K562 (cell line): ENCODE measurements around the gene PPP2R3B. TPM values are rescaled to one million over a fixed set of nuclear protein-coding genes. Genes with fewer than 3 reads are reported as not detected.

Source experiments
- ATAC-seq: fragments of 200-7000 bp; cut with Tn5 transposase; 3 replicates; pipeline ENCODE4 v1.9.1; 2020; ENCODE audit warnings: moderate library complexity
- BruUV-seq: library from RNA; stranded (reverse); fragments of 400-500 nt; replicated peaks from 2 replicates; lab custom pipeline; 2021; lab: Mats Ljungman, UMichigan
- CTCF ChIA-PET: fragments of 300-600 bp; formaldehyde crosslinking; extraction: SDS; loops from one replicate; lab custom pipeline; 2021; ENCODE audit warnings: low intra/inter-chr PET ratio; lab: Yijun Ruan, JAX
- POLR2A ChIA-PET: fragments of 300-600, 350-650 bp; sonication (Branson Sonifier 250); formaldehyde crosslinking; extraction: SDS; loops from one replicate; lab custom pipeline; 2021; ENCODE audit warnings: antibody characterized with exemption, inconsistent platforms; lab: Yijun Ruan, JAX
- DNase-seq, 4 experiments: peaks; one replicate each; pipeline versions ENCODE4 v3.0.0 to v3.0.0-alpha.2; 2011 to 2018; ENCODE audit warnings: low spot score in 3 of 4, mixed read lengths in 3 of 4; ENCODE audit errors: extremely low read depth in 1 of 4
- FAIRE-seq: peaks from 2 replicates; lab custom pipeline; 2011; peaks lifted over from hg19 to GRCh38; lab: Jason Lieb, UNC
- H2AFZ ChIP-seq: 2 replicates; pipeline ENCODE4 v1.6.0; 2011; ENCODE audit warnings: low read depth, low read length, control low read depth, inconsistent platforms
- H3K27ac ChIP-seq: fragments of 200-600 bp; 3 replicates; pipeline ENCODE4 v1.8.0; 2011; ENCODE audit warnings: low read depth, mild to moderate bottlenecking, control low read depth, inconsistent platforms, low read length, moderate library complexity, mixed read lengths; ENCODE audit errors: extremely low read depth
- H3K27me3 ChIP-seq, 2 experiments: fragments of 300-600 bp in 1 of 2; 2 replicates in 1 of 2; 3 replicates in 1 of 2; pipeline versions ENCODE4 v1.6.0 to v1.8.0; 2011; ENCODE audit warnings: inconsistent platforms in 2 of 2, low read length in 2 of 2, mild to moderate bottlenecking in 1 of 2, mixed read lengths in 1 of 2, moderate library complexity in 1 of 2; ENCODE audit not compliant: control insufficient read depth in 2 of 2, insufficient read depth in 2 of 2
- H3K36me3 ChIP-seq: fragments of 300-600 bp; 3 replicates; pipeline ENCODE4 v1.8.0; 2011; ENCODE audit warnings: mild to moderate bottlenecking, low read length, inconsistent platforms; ENCODE audit not compliant: control insufficient read depth, insufficient read depth
- H3K4me1 ChIP-seq, 2 experiments: fragments of 200-600 bp in 1 of 2; replicated peaks in 1 of 2; 2 replicates in 1 of 2; 3 replicates in 1 of 2; pipeline versions ENCODE4 v1.5.1 to v1.8.0; 2011; ENCODE audit warnings: inconsistent platforms in 2 of 2, low read length in 2 of 2, mild to moderate bottlenecking in 1 of 2, mixed read lengths in 1 of 2, moderate library complexity in 1 of 2; ENCODE audit not compliant: control insufficient read depth in 2 of 2, insufficient read depth in 2 of 2
- H3K4me2 ChIP-seq: 2 replicates; pipeline ENCODE4 v1.6.1; 2011; ENCODE audit warnings: low read length, control low read depth, inconsistent platforms, mixed read lengths; ENCODE audit not compliant: insufficient read depth
- H3K4me3 ChIP-seq: fragments of 200-600 bp; sonication (generic), shearing (Covaris generic); 2 replicates; pipeline ENCODE4 v1.5.1; 2016; ENCODE audit warnings: control low read depth, inconsistent platforms
- H3K79me2 ChIP-seq: fragments of 200-600 bp; 3 replicates; pipeline ENCODE4 v1.8.0; 2011; ENCODE audit warnings: low read length, inconsistent platforms; ENCODE audit not compliant: control insufficient read depth, insufficient read depth
- H3K9ac ChIP-seq, 2 experiments: 2 replicates each; pipeline versions ENCODE4 v1.6.0 to v1.6.1; 2011; ENCODE audit warnings: low read depth in 2 of 2, low read length in 2 of 2, control low read depth in 1 of 2, inconsistent platforms in 1 of 2, mild to moderate bottlenecking in 1 of 2, mixed read lengths in 1 of 2; ENCODE audit not compliant: insufficient read depth in 1 of 2
- H3K9me1 ChIP-seq: one replicate; pipeline ENCODE4 v1.6.0; 2011; ENCODE audit warnings: inconsistent platforms, mild to moderate bottlenecking, low read length, moderate library complexity; ENCODE audit not compliant: control insufficient read depth, insufficient read depth
- H3K9me3 ChIP-seq: replicated peaks from 2 replicates; pipeline ENCODE4 v1.5.1; 2011; ENCODE audit warnings: low read depth, low read length, inconsistent platforms; ENCODE audit not compliant: control insufficient read depth, insufficient read depth
- H4K20me1 ChIP-seq: replicated peaks from 2 replicates; pipeline ENCODE4 v1.6.1; 2011; ENCODE audit warnings: low read length, inconsistent platforms, mixed read lengths; ENCODE audit not compliant: control insufficient read depth, insufficient read depth
- ARID4B ChIP-seq: sonication (generic); formaldehyde crosslinking; IDR thresholded peaks from 2 replicates; pipeline ENCODE4 v1.8.0; 2022; ENCODE audit warnings: mild to moderate bottlenecking, missing genetic modification reagents
- DIDO1 ChIP-seq: fragments of 450-650 bp; IDR thresholded peaks from 2 replicates; pipeline ENCODE4 v1.6.1; 2016; ENCODE audit warnings: low read depth, missing biosample characterization, missing genetic modification characterization
- GTF3C2 ChIP-seq: IDR thresholded peaks from 3 replicates; pipeline ENCODE4 v1.6.1; 2011; ENCODE audit warnings: borderline replicate concordance, mild to moderate bottlenecking, moderate library complexity; ENCODE audit not compliant: insufficient read length; ENCODE audit errors: extremely low read depth
- HDAC2 ChIP-seq: fragments of 450-650 bp; IDR thresholded peaks from 2 replicates; pipeline ENCODE4 v1.6.1; 2016; ENCODE audit warnings: mild to moderate bottlenecking
- NCOA1 ChIP-seq: fragments of 450-650 bp; IDR thresholded peaks from 2 replicates; pipeline ENCODE4 v1.6.1; 2016; ENCODE audit warnings: low read depth
- RAD21 ChIP-seq, 2 experiments: fragments of 250-450 bp in 1 of 2; fragments of 450-650 bp in 1 of 2; sonication (Bioruptor Pico) in 1 of 2; formaldehyde crosslinking in 1 of 2; IDR thresholded peaks in 1 of 2; conservative IDR thresholded peaks in 1 of 2; 2 replicates each; pipeline versions ENCODE4 v1.4.0 to v1.8.0; 2020 to 2022; ENCODE audit warnings: mild to moderate bottlenecking in 2 of 2, moderate library complexity in 1 of 2
- TOE1 ChIP-seq, 2 experiments: fragments of 450-650 bp in 1 of 2; sonication (generic) in 1 of 2; formaldehyde crosslinking in 1 of 2; IDR thresholded peaks; 2 replicates each; pipeline versions ENCODE4 v1.7.1 to v1.8.0; 2016 to 2022; ENCODE audit warnings: borderline replicate concordance in 2 of 2, mild to moderate bottlenecking in 2 of 2, antibody characterized with exemption in 1 of 2, inconsistent platforms in 1 of 2, low read depth in 1 of 2, missing genetic modification reagents in 1 of 2, moderate library complexity in 1 of 2
- ZFPM2 ChIP-seq: fragments of 250-450 bp; sonication (Bioruptor Pico); IDR thresholded peaks from 2 replicates; pipeline ENCODE4 v1.5.1; 2022; ENCODE audit warnings: mild to moderate bottlenecking
- WGBS: fragments of 100-300 bp; shearing (Covaris generic); methylation state at CpG from one replicate; pipeline ENCODE4 v1.1.6; 2016; ENCODE audit warnings: low coverage, mixed read lengths; ENCODE audit not compliant: insufficient coverage; ENCODE audit errors: missing lambda C conversion rate; 5-methylcytosine and 5-hydroxymethylcytosine counted together
- in situ Hi-C: fragments of 300-500 bp; cut with MboI; formaldehyde crosslinking; loops from 4 replicates; pipeline ENCODE4 v1.15.0; 2018; ENCODE audit warnings: inconsistent platforms, mixed read lengths
- intact Hi-C: fragments of 100-400 bp; cut with micrococcal nuclease; formaldehyde crosslinking; loops from 2 replicates; pipeline ENCODE4 v1.14.2; 2022
- polyA plus RNA-seq, 8 experiments: library from polyadenylated mRNA; depleted of rRNA in 4 of 8; stranded (reverse) in 5 of 8; unstranded in 3 of 8; fragments of >200 nt; fragmentation: Nextera tagmentation in 2 of 8; fragmentation: Illumina TruSeq in 1 of 8; extraction: Ambion mirVana in 2 of 8; extraction: Trizol in 1 of 8; gene quantifications; 2 replicates each; pipeline versions ENCODE4 v1.2.1 to v1.2.3, GENCODE V29; 2011 to 2014; ENCODE audit warnings: inconsistent platforms in 1 of 8, missing spikeins in 1 of 8
- total RNA-seq, 7 experiments: library from RNA; depleted of rRNA in 6 of 7; stranded (reverse); fragments of >200 nt in 6 of 7; fragmentation: Illumina TruSeq in 2 of 7; extraction: Trizol in 2 of 7; gene quantifications; 2 replicates each; pipeline versions ENCODE4 v1.2.1 to v1.2.3, GENCODE V29; 2011 to 2021; ENCODE audit warnings: low replicate concordance in 1 of 7

PPP2R3B gene
- total and polyA plus RNA-seq, 9 of the 15 experiments (the other 6 are each of a cell fraction or from before 2014, with no cell fraction given): 0.04 to 18.2 (median 8.2) TPM; not detected in 1

GRCh38 chrX:358651-359143 is 28.0 kb downstream of the PPP2R3B start (continued):
- TF ChIP-seq GTF3C2: no peak
- TF ChIP-seq, all 486 proteins: peak for 0

GRCh38 chrX:357693-358471 is 28.8 kb downstream of the PPP2R3B start:
- H3K4me3 ChIP-seq: no peak overlapping the region
- no peak for DNase-seq
- 78% methylated on average over 9 of the region's 48 CpGs for WGBS
- CTCF ChIA-PET: no interaction called here
- in situ Hi-C loops: no loop called here
- H3K9me3 ChIP-seq: peaks cover 3% of the 10 kb centered on the region
- no peaks in the 10 kb centered on the region for H3K27me3 ChIP-seq
- no peaks in the 10 kb centered on the region for H3K36me3 ChIP-seq
- H3K4me1 ChIP-seq: peaks cover 0 to 5% of the 10 kb centered on the region in 2 experiments; a peak in 1 of 5 replicates
- H3K79me2 ChIP-seq: no peaks in the 10 kb centered on the region
- no peaks in the 10 kb centered on the region for H4K20me1 ChIP-seq
- TF ChIP-seq DIDO1 (tag) (no peak), NCOA1 (no peak), ZFPM2 (CRISPR knock-in tag) (no peak), HDAC2 (no peak), TOE1 (IDR thresholded peaks at IDR 0.05; ENCODE audit: borderline replicate concordance) (no peak), TOE1 (CRISPR knock-in tag; IDR thresholded peaks at IDR 0.05; ENCODE audit: borderline replicate concordance, low read depth) (no peak), ARID4B (CRISPR knock-in tag) (no peak), RAD21 (CRISPR knock-in tag; conservative IDR thresholded peaks at IDR 0.05 in 1 of 2, IDR thresholded peaks at IDR 0.05 in 1 of 2) (no peak)
- TF ChIP-seq, all 486 proteins: peak for 0
- no peaks in the 10 kb centered on the region for H3K9me1 ChIP-seq
- POLR2A ChIA-PET: no interaction called here
- intact Hi-C loops: no loop called here
- BruUV-seq: no TSS peak
- H3K27ac ChIP-seq: no peak overlapping the region
- no peak for ATAC-seq
- H2AFZ ChIP-seq: no peak overlapping the region
- FAIRE-seq: no peak
- no peak overlapping the region for H3K9ac ChIP-seq
- no peak overlapping the region for H3K4me2 ChIP-seq
